Nucleus accumbens (tissue), 56 donors: Measurements from ENCODE around the gene RAX2.
"Not testable (repeated sequence)": the region's sequence is repeated elsewhere in the genome, so short reads cannot be mapped to it uniquely, and the experiment has no call there.

Experiments used
- DNase-seq, 56 donors: peaks; one replicate each; lab custom pipeline; 2025; lab: John Stamatoyannopoulos, UW

RAX2 gene

GRCh38 chr19:3771906-3772455 lies at the start of gene RAX2:
Gene RAX2, minus strand, starts transcription at chr19:3772228. Its CDS starts 486 bp downstream, at chr19:3771742.
- no peak for DNase-seq

GRCh38 chr19:3821156-3821555 lies 49.1 kb upstream of the RAX2 start:
- no peak for DNase-seq

- no peak for DNase-seq
Measured at GRCh38 chr19:3819989-3820388, 48.0 kb upstream of the RAX2 start.

GRCh38 chr19:3818918-3819317 lies 46.9 kb upstream of the RAX2 start:
- no peak for DNase-seq

- peak in 11 of 56 donors; percentile 5 to 24 (median 14) for DNase-seq
Measured at GRCh38 chr19:3818466-3818865, 46.4 kb upstream of the RAX2 start.

- DNase-seq, result no peak
Measured at GRCh38 chr19:3817761-3818160, 45.7 kb upstream of the RAX2 start.

- no peak for DNase-seq
Measured at GRCh38 chr19:3816566-3817218, 44.7 kb upstream of the RAX2 start.

- DNase-seq, result not testable (repeated sequence)
Measured at GRCh38 chr19:3816148-3816547, 44.1 kb upstream of the RAX2 start.

GRCh38 chr19:3814648-3815047 lies 42.6 kb upstream of the RAX2 start:
- no peak for DNase-seq

- DNase-seq, result no peak
Measured at GRCh38 chr19:3813473-3814392, 41.7 kb upstream of the RAX2 start.

- DNase-seq, result no peak
Measured at GRCh38 chr19:3810708-3811355, 38.8 kb upstream of the RAX2 start.

GRCh38 chr19:3809881-3810707 lies 38.1 kb upstream of the RAX2 start:
- no peak for DNase-seq

GRCh38 chr19:3808420-3809143 lies 36.6 kb upstream of the RAX2 start:
- DNase-seq, result no peak

GRCh38 chr19:3807574-3808354 lies 35.7 kb upstream of the RAX2 start:
- DNase-seq, result no peak

- DNase-seq, result no peak
Measured at GRCh38 chr19:3807131-3807480, 35.1 kb upstream of the RAX2 start.

- no peak for DNase-seq
Measured at GRCh38 chr19:3805859-3806258, 33.8 kb upstream of the RAX2 start.

GRCh38 chr19:3804429-3804828 lies 32.4 kb upstream of the RAX2 start:
- no peak for DNase-seq

GRCh38 chr19:3803986-3804385 lies 32.0 kb upstream of the RAX2 start:
- DNase-seq, result no peak
